RKO (cell line): ENCODE results near the gene PDE1C.

ENCODE experiments used
- DNase-seq: peaks from one replicate; pipeline ENCODE4 v3.0.0-alpha.2; 2016; ENCODE audit warnings: low spot score

Gene PDE1C

DNA sequence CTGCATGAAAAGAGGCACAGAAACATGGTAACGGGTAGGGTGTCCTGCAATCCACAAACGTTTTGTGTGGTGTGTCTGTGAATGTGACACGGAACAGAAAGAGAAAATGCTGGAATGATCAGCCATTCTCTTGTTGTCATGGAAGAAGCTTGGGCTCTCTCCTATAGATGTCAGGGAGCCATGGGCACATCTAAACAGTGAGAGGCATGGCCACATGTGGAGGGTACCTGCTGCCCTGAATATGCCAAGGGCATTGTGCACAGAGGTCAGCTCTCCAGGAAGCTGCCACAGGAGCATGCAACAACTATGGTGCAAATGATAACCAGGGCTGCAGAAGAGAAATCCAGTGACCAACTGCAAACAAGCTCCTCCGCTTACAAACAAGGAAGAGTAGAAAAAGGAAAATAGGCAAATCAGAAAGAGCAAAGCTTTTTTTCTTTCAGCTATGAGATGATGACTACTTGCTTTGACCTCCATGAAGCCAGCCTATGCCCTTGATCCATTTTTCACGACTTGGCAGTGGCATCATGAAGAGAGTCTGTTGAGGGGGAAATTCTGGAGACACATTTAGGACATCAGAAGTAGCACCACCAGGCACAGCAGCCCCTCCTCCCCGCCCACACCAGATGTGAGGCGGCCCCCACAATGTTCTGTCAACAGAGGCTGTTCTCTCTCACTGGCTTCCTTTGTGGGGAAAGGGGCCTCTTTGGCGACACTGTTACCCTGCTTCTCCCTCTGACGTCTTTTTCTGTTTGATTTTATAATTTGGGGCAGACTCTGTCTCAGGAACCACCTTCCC is 4.8 kb upstream of the PDE1C start:
- DNase-seq = no peak

DNA sequence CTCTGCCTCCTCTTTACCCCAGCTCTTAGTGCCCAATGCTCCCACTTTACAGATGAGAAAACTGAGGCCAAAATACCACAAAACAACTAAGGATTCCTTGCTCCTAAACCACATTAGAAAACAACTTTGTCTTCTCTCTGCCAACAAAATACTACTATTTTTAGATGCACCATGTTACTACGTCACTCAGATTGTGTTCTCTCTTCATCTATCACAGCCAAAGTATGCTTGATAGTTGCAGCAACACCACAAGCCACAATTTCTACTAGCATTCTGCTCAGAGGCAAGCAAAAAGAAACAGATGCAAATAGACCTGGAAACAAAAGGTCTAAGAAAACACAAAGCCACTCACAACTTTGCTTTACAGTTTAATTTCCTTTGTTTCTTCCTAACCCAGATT is 3.3 kb upstream of the PDE1C start:
- no peak for DNase-seq

DNA sequence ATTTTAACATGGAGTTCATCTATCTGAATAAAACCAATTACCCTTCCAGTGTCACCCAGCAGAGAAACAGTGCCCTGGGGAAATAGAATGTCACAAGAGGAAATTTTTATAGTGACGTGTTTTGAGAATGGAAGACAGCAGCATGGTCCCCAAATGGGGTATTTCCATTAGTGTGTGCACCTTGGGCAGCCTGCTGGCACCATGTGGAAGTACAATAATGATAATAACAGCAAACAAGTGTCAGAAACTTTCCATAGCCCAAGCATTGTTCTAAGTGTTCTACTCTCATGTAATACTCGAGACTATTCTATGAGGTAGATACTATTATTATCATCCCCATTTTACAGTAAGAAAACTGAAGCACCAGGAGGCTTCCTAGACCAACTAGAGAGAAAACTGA is 2.2 kb upstream of the PDE1C start:
- DNase-seq = no peak

DNA sequence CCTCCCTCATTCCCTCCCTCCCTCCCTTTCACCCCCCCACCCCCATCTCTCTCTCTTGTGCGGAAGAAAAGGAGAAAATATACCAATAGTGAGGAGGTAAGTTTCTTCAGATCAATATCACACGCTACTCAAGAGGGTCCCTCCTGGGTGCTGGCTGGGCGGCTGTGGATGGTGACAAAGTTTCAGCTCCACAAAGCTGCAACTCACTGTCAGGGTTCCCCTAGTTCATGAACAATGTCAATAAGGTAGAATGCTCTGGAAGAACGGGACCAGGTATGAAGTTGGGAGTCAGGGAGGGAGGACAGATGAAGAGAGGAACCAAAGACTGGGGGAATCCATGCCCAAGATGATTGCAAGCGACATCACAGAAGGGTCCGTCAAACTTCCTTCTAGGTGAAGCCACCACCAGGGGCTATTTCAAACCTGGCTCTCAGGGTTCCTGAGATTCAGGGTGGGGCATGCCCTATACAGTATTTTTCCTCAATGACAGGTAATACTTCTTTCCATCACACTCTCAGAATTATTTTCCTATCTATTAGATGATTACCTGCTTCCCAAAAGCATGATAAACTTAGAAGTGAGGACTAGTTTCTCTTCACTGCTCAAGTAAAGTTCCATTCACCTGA is 1.4 kb upstream of the PDE1C start:
- no peak for DNase-seq

DNA sequence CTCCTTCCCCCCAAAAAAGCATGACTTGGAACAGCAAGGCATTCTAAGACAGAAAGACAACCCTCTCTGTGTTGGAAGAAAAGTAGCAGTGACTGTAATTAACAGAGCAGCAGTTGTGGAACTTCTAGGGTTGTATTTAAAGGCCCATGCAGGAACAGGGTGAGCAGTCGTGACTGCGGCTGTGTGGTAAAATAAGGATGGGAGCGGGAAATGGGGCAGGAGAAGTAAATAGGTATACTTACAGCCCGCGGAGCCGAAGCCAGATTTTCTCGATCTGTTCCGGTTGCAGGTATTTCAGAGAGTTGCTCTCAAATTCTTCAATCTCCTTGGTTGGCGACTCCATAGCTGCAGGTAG is 179 bp downstream of the PDE1C start:
- no peak for DNase-seq

DNA sequence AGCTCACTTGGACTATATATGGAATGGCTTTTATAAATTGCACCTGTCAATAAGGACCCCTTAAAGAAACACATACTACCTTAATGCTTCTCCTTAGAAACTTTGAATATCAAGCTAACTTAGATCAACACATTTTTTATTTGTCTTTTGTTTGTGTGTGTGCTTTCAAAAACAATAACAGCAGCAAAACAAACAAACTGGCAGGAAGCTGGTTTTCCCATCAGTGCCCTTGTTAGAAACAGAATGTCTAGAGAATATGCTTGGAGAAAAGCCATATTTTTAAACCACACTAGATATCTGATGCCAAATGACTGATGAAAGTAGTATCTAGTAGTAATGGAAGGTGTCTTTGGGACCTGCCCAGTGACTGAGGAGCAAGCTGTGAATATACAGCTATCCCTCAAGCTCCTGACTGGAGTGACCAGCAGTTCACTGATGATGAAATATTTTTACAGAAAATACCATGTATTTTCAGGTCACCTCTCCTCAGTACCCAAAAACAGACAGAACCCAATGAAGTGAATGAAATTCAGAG is 1.0 kb downstream of the PDE1C start:
- DNase-seq = no peak

DNA sequence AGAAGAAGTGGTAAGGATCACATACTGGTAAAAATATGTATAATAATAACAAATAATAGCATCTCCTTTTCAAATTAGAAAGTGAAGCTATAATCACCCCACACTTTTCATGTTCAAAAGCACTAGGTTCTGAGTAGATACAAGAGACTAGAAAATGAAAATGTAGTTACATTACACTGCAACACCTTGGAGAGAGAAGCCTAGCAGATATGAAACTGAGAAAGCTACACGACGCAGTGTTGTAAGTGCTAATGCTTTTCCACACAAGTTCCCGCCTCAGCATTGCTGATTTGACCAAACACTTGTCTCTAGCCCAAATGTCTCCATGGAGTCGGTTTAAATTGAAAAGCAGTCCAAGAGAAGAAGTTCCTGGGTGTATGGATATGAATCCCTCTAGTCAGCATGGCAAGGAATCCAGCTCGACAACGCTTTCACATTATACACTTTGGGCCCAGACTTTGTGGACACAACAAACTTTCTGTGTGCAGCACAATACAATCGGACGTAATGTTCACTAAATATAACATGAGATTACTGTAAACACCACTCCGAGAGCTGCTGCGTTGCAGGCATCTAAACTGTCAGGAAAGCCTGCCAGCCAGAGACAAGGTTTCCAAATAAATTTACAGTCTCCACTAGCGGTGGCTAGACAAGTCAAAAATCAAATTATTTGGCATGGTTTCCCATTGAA is 1.7 kb downstream of the PDE1C start:
- no peak for DNase-seq

DNA sequence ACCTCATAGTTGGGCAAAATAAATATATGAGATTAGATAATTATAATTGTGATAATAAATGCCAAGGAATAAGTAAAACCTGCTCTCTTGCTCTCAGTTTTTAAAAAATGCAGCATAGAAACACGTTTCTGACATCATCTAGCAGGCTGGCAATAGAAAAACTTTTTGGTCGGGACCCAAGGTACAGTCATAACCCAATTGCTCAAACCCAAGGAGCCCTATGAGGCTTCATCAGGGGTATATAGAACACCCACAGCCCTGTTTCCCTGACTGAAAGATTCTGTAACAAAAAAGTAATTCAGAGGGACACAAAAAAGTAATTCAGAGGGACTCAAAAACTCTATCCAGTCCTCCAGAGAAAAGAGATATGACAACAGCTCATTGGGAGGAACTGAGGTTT is 3.8 kb downstream of the PDE1C start:
- DNase-seq = no peak

DNA sequence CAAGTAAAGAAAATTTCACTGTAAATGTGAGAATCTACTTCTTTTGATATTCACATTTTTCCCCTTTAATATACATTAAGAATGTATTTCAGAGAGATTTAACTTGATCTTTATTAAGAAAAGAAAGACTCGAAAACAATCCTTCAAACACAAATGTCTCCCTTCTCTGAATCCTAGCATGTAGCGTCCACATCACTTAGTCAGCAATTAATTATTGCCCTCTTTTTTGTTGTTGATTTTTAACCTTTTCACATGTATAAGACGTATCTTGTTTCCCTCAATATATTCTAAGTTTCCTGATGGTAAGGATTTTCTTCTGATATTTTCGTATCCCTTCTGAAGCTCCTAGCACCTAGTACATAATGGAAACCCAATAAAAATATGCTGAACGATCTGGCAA is 6.6 kb downstream of the PDE1C start:
- DNase-seq = no peak

DNA sequence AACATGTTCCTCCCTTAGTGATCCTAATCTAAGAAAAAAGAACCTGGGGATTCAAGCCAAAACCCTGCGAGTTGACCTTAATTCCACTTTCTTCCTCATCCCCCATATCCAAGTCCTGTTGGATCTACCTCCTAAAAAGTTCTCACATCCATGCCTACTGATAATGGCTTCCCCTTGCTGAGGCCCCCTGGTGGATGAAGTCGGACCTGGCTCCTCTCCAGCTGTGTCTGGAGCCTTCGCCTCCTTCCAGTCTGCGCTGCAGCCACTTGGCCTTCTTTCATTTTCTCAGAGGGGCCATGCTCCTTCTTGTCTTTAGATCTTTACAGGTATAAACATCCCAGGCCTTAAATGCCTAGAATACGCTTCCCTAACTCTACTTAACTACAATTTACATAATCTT is 8.1 kb downstream of the PDE1C start:
- DNase-seq = peak; percentile 22

DNA sequence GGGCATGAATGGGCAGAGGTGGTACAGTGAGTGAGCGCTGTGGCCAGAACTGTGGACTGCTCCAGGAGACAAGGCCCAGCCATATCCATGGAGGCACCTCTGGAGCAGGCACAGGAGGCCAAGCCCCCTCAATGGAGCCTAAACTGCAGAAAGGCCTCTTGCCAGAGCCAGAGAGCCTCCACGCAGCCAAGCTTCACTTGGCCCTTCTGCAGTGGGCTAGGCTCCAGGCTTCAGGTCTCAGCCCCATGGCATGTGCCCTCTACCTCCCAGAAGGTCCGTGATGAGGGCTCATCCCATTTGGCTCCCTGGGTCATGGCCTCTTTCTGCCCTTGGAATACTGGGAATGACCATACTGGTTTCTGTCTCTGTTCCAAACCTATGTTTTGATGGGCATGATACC is 8.9 kb downstream of the PDE1C start:
- no peak for DNase-seq

DNA sequence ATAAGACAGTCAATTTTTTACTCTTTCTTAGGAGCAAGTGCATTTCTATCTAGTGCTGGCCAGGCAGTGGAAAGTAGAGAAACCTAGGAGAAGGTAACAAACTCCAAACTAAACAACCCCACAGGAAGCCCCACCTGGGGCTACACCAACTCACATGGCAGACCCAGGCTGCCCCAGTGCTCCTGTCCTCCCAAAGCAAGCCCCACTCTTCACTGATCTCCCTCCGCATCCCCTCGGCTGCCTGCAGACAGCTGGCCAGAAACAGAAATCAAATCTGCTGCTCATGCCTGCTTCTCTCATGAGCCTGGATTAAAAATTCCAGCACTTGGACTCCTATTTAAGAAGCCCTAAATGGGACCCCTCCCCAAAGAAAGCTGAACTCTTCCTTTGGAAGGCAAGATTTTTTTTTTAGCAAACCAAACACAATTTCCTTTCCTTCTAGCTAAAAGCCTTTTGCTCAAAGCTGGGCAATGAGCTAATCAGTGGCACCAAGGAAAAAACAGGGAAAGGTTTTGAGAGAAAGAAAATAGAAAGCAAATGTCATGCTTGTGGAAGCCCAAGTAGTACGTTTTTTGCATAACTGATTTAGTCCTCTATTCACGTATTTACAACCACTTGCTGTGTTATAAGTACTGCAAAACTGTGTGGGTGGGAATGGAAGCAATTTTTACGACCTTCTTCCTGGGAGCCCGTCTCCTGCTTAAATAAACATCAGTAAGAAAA is 10.8 kb downstream of the PDE1C start:
- DNase-seq = no peak

DNA sequence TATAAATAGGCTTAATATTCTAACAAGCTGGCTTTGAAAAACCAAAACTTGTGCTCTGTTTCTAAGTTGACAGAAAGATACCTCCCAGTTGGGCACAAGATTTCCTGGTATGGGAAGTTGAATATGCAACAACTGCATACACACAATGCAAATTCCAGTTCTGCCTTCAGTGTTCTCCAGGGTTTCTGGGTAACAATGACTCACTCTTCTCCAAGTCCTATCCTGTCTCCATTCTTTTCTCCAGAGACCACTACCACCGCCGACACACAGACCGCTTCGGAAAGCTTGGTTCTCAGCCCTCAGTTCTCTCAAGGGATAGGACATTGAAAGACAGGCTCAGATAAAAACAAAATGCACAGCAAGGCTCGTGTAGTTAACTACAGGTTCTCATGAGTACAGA is 12.2 kb downstream of the PDE1C start:
- DNase-seq = no peak

DNA sequence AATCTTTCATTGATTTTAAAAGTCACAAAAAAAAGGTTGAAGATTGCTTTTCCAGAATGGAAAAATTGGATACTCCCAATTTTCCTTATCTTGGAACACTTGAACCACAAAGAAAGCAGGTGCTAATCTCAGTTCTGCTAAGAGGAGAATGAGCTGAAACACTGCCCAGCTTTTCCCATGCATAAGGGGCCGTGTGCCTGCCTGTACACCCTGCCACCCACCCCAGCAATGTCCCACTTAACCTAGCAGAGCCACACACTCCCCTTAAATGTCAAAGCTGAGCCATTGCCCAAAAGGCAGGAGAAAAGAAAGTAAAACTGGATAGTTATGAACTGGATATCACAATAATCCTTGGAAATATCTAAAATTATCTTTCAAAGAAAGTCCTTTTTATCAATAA is 13.4 kb downstream of the PDE1C start:
- DNase-seq = no peak

DNA sequence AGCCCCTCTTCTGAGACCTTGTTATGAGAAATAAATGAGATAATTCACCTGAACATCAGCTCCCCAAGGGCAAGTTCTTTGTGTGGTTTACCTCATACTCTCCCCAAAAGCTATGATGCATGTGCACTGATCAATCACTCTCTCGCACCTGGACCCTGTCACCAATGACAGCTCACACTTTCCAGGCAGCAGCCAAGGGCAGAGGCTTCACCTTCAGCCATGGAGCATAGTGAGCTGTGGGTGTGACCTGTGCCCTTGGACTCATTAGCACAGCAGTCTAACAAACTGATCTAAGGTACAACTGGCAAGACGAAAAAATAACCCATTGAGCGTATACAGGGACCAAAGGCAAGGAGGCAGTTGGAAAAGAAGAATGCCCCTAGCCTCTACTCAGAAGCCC is 17.0 kb downstream of the PDE1C start:
- DNase-seq = no peak

DNA sequence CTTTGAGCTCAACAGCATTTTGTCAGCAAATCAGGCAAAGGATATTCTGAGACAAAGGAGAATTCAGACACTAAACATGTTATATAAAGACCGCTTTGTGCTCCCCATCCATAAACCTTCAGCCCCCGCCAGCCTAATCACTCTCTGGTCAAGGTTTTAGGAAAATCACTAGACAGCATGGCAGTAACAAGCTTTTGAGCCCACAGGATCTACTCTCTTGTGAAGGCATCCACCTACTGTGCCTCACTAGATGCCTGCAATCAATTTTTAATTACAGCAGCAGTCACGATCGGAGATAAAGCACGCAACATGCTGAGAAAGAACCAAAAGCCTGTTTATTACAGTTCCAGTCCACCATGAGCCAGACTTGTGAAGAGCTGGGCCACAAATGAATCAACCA is 19.1 kb downstream of the PDE1C start:
- DNase-seq = no peak

DNA sequence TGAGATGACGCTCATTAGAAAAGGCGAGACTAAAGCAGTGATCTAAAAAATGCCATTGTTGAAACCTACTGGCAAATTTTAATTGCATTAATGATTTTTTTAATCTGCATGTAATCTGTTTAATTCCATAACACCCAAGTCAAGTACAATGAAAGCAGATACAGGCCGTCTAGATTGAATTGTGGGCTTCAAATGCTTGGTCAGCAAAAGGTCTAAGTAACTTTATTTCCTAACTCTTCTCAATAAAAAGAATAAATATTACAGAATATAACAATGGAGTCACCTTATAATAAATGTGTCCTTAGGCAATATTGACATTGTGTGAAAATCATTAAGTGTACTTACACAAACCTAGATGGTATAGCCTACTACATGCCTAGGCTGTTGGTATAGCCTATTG is 20.6 kb downstream of the PDE1C start:
- DNase-seq = no peak

DNA sequence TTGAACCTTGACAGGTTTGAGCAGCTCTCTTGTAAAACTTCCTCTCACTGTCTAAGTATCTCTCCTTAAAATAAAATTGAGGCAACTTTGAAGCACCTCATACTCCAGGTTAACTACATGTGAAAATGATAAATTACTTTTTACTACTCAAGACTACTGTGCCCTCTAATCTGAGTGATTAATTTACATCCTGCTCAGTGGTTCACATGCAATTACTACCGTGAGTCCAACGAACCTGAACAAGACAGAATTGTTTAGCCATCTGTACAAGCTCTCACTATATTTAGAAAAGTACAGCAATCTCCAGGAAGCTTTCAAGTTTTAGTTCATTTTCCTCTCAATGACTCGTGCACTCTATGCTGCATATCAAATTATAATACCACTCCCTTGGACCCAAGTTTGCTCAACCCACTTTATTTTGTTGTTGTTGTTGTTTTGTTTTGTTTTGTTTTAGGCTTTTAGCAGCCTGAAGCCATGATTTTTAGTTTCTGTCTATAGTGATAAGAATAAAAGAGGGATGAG is 21.2 kb downstream of the PDE1C start:
- no peak for DNase-seq

DNA sequence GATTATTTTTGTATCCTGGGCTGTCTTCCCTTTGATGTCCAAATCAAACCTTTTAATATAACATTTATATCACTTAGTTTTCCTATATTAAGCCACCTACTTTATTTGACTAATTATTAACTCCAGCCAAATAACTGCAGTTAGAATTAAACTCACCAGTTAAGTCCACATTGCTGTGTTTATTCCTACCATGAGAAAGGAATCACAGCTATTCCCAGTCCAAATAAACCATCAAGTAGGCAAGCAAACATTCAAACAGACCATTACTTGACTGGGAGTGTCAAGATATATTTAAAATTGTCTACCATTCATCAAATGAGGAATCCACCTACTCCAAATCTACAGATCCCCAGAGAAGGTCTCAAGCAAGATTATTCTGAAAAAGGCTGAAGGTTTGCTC is 22.4 kb downstream of the PDE1C start:
- no peak for DNase-seq

DNA sequence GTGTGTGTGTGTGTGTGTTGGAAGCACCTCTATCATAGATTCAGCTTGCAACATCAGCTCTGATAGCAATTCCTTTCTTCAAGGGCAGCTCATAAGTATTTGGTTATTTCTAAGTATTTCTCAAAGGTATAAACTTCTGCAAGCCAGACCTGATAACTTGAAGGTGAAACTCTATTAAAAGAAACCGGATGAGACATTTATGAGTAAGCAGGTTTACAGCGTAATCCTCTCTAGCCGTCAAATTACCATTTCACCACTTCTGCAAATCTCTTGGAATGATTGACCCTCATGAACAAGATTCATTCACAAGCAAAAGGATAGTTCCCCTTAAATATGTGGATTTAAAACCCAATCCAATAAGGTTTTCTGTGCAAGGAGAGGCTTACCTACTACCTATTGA is 23.1 kb downstream of the PDE1C start:
- no peak for DNase-seq

DNA sequence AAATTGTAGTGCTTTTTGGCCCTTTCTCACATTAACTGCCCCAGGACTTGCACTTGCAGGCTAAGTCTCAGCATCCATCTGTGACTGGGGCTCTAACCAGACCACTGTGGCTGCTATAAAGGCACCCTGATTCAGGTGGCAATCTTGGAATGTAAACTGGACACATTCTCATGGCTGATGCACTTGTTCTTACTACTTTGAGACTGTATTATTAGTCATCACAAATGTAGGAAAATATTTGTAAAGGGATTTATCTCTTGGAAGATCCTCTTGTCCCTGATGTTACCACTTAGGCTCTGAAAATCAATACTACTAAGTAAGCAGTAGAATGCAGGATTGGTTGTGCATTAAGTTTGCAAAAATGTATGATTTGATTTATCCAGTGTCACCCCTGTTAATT is 25.0 kb downstream of the PDE1C start:
- no peak for DNase-seq

DNA sequence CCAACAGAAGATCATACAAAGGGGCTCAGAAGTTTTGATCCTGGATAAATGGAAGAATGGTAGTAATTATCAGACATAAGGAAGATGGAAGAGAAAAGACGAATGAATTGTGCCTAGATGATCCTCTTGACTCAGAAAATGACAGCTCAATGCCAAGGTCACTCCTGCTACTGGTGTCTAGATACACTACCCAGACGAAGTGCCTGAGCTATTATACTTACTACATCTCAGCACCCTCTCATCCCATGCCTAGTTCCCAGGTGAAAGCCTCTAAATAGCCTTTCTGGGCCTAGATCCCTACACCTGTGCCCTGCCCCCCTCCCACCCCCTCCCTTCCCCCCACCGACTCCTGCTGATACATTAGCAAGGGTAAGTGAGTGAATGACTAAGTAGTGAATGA is 25.5 kb downstream of the PDE1C start:
- no peak for DNase-seq
